CD14-positive monocyte (primary cell): ENCODE results near the gene REEP1. TPM values are rescaled to one million over a fixed set of nuclear protein-coding genes. Genes with fewer than 3 reads are reported as not detected.

Experiments
- DNase-seq, 3 donors: peaks; one replicate each; pipeline ENCODE4 v3.0.0-alpha.2; 2011 to 2022
- H2AFZ ChIP-seq: 2 replicates; pipeline ENCODE4 v1.6.0; 2012; ENCODE audit warnings: mild to moderate bottlenecking, low read depth, low read length, inconsistent platforms; ENCODE audit not compliant: insufficient read depth, poor library complexity, severe bottlenecking
- H3K27ac ChIP-seq, 2 donors: 1 replicate in 1 of 2; 2 replicates in 1 of 2; pipeline ENCODE4 v1.5.1; 2012 to 2013; ENCODE audit warnings: low read length in 2 of 2, control low read depth in 1 of 2, inconsistent platforms in 1 of 2, low read depth in 1 of 2, mild to moderate bottlenecking in 1 of 2
- H3K27me3 ChIP-seq, 2 donors: one replicate each; pipeline versions ENCODE4 v1.6.0 to v1.6.1; 2011 to 2013; ENCODE audit warnings: low read length in 2 of 2; ENCODE audit not compliant: control insufficient read depth in 2 of 2, insufficient read depth in 2 of 2
- H3K36me3 ChIP-seq, 2 donors: replicated peaks in 1 of 2; 1 replicate in 1 of 2; 2 replicates in 1 of 2; pipeline versions ENCODE4 v1.5.1 to v1.6.1; 2012 to 2013; ENCODE audit warnings: low read length in 2 of 2, control low read depth in 1 of 2, inconsistent platforms in 1 of 2, mild to moderate bottlenecking in 1 of 2; ENCODE audit not compliant: insufficient read depth in 2 of 2, control insufficient read depth in 1 of 2
- H3K4me1 ChIP-seq, 2 donors: 1 replicate in 1 of 2; 2 replicates in 1 of 2; pipeline versions ENCODE4 v1.5.1 to v1.6.1; 2012 to 2013; ENCODE audit warnings: low read length in 2 of 2, control low read depth in 1 of 2, inconsistent platforms in 1 of 2, mild to moderate bottlenecking in 1 of 2, moderate library complexity in 1 of 2; ENCODE audit not compliant: insufficient read depth in 2 of 2, control insufficient read depth in 1 of 2
- H3K4me2 ChIP-seq: replicated peaks from 2 replicates; pipeline ENCODE3; 2012; ENCODE audit warnings: low read length, moderate library complexity, mild to moderate bottlenecking; ENCODE audit not compliant: poor library complexity, severe bottlenecking; ENCODE audit errors: extremely low read depth
- H3K4me3 ChIP-seq, 3 experiments: fragments of 200-600 bp in 1 of 3; sonication (generic) in 1 of 3; replicated peaks in 1 of 3; 1 replicate in 2 of 3; 2 replicates in 1 of 3; pipeline ENCODE4 v1.5.1; 2011 to 2013; ENCODE audit warnings: low read length in 3 of 3, mild to moderate bottlenecking in 3 of 3, control low read depth in 2 of 3, low read depth in 2 of 3, inconsistent platforms in 1 of 3, moderate library complexity in 1 of 3
- H3K79me2 ChIP-seq: 2 replicates; pipeline ENCODE4 v1.6.0; 2012; ENCODE audit warnings: mild to moderate bottlenecking, control low read depth, inconsistent platforms, low read length, moderate library complexity; ENCODE audit not compliant: insufficient read depth
- H3K9ac ChIP-seq: 2 replicates; pipeline ENCODE4 v1.6.0; 2017; ENCODE audit warnings: low read length, mild to moderate bottlenecking; ENCODE audit not compliant: insufficient read depth, poor library complexity, severe bottlenecking
- H3K9me3 ChIP-seq, 2 donors: replicated peaks in 1 of 2; 1 replicate in 1 of 2; 2 replicates in 1 of 2; pipeline versions ENCODE4 v1.5.1 to v1.6.1; 2012 to 2013; ENCODE audit warnings: low read length in 2 of 2, control low read depth in 1 of 2; ENCODE audit not compliant: control insufficient read depth in 1 of 2, insufficient read depth in 1 of 2
- H4K20me1 ChIP-seq: 2 replicates; pipeline ENCODE4 v1.6.0; 2012; ENCODE audit warnings: mild to moderate bottlenecking, low read length, control low read depth, moderate library complexity; ENCODE audit not compliant: insufficient read depth
- H3K27ac Mint-ChIP-seq, 7 donors: one replicate each; pipeline ENCODE4 v1.8.0; 2020; ENCODE audit warnings: mild to moderate bottlenecking in 7 of 7, mixed read lengths in 7 of 7, moderate library complexity in 6 of 7, inconsistent platforms in 2 of 7
- H3K27me3 Mint-ChIP-seq, 3 donors: one replicate each; pipeline ENCODE4 v1.8.0; 2021 to 2022; ENCODE audit warnings: low read depth in 3 of 3, mild to moderate bottlenecking in 3 of 3, mixed read lengths in 3 of 3, moderate library complexity in 3 of 3, inconsistent platforms in 1 of 3
- H3K36me3 Mint-ChIP-seq, 2 donors: one replicate each; pipeline ENCODE4 v1.8.0; 2020; ENCODE audit warnings: mixed read lengths in 2 of 2, inconsistent platforms in 1 of 2, mild to moderate bottlenecking in 1 of 2
- H3K4me1 Mint-ChIP-seq: one replicate; pipeline ENCODE4 v1.8.0; 2020; ENCODE audit warnings: mild to moderate bottlenecking, mixed read lengths
- H3K4me3 Mint-ChIP-seq, 2 donors: one replicate each; pipeline ENCODE4 v1.8.0; 2020; ENCODE audit warnings: mild to moderate bottlenecking in 2 of 2, mixed read lengths in 2 of 2, moderate library complexity in 1 of 2
- H3K9me3 Mint-ChIP-seq, 7 donors: one replicate each; pipeline ENCODE4 v1.8.0; 2020 to 2022; ENCODE audit warnings: mixed read lengths in 7 of 7, mild to moderate bottlenecking in 6 of 7, moderate library complexity in 6 of 7, inconsistent platforms in 2 of 7
- CTCF ChIP-seq: fragments of 200-600 bp; IDR thresholded peaks from one replicate; pipeline ENCODE4 v1.8.0; 2022; ENCODE audit warnings: antibody characterized with exemption, mild to moderate bottlenecking
- WGBS: methylation state at CpG from one replicate; pipeline ENCODE4 v1.1.5; 2013; ENCODE audit warnings: missing lambda C conversion rate; ENCODE audit not compliant: insufficient coverage; 5-methylcytosine and 5-hydroxymethylcytosine counted together
- intact Hi-C, 2 donors: fragments of 100-400 bp; cut with micrococcal nuclease; formaldehyde crosslinking; loops; one replicate each; pipeline versions ENCODE4 v1.15.0 to v1.15.1; 2023
- polyA plus RNA-seq, 3 donors: library from polyadenylated mRNA; depleted of rRNA in 1 of 3; unstranded in 2 of 3; stranded (reverse) in 1 of 3; fragments of 300-500 nt in 2 of 3; fragments of >200 nt in 1 of 3; fragmentation: Illumina TruSeq in 2 of 3; gene quantifications; 1 replicate in 2 of 3; 2 replicates in 1 of 3; pipeline ENCODE4 v1.2.3, GENCODE V29; 2012 to 2021

Gene REEP1
- polyA plus RNA-seq, 3 donors = not detected

DNA sequence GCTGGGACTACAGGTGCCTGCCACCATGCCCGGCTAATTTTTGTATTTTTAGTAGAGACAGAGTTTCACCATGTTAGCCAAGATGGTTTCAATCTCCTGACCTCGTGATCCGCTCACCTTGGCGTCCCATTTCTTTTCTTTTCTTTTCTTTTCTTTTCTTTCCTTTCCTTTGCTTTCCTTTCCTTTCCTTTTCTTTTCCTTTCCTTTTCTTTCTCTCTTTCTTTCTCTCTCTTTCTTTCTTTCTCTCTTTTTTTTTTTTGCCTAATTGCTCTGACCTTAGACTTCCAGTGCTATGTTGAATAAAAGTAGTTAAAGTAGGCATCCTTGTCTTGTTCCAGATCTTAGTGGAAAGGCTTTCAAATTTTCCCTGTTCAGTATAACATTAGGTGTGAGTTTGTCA is 41.0 kb upstream of the REEP1 start:
- no CpG with 5 or more reads among the region's 4 CpGs for WGBS

GRCh38 chr2:86375623-86376022 is 38.2 kb upstream of the REEP1 start:
- no peak overlapping the region for H3K27ac Mint-ChIP-seq
- Histone ChIP-seq H3K4me3 (no peak overlapping the region), H3K27me3 (no peaks in the 10 kb centered on the region), H3K9me3 (peaks cover 0 to under 1% of the 10 kb centered on the region in 2 donors), H2AFZ (no peak overlapping the region), H3K27ac (no peak overlapping the region), H3K79me2 (no peaks in the 10 kb centered on the region), H4K20me1 (no peaks in the 10 kb centered on the region), H3K36me3 (no peaks in the 10 kb centered on the region), H3K9ac (no peak overlapping the region), H3K4me2 (no peak overlapping the region), H3K4me1 (peaks cover 6% of the 10 kb centered on the region in 2 donors)
- TF ChIP-seq CTCF = no peak
- H3K36me3 Mint-ChIP-seq = no peaks in the 10 kb centered on the region
- no peak for DNase-seq
- WGBS = no CpG with 5 or more reads among the region's 1 CpG
- intact Hi-C loops = no loop called here
- no peak overlapping the region for H3K4me3 Mint-ChIP-seq
- peaks cover 6 to 16% (median 12%) of the 10 kb centered on the region in 3 donors for H3K27me3 Mint-ChIP-seq
- H3K9me3 Mint-ChIP-seq = peaks cover 0 to 3% (median 1%) of the 10 kb centered on the region in 7 donors
- H3K4me1 Mint-ChIP-seq = peaks cover 14% of the 10 kb centered on the region

More for the DNA sequence above, 41.0 kb upstream of the REEP1 start:
- H3K9me3 Mint-ChIP-seq = peaks cover 0 to 6% (median 0%) of the 10 kb centered on the region in 7 donors
- Histone ChIP-seq H3K27ac (no peak overlapping the region), H3K9ac (no peak overlapping the region), H4K20me1 (no peaks in the 10 kb centered on the region), H3K36me3 (no peaks in the 10 kb centered on the region), H3K27me3 (no peaks in the 10 kb centered on the region), H2AFZ (no peak overlapping the region), H3K9me3 (no peaks in the 10 kb centered on the region), H3K4me1 (no peaks in the 10 kb centered on the region), H3K79me2 (no peaks in the 10 kb centered on the region), H3K4me2 (no peak overlapping the region), H3K4me3 (no peak overlapping the region)
- DNase-seq = no peak
- H3K4me1 Mint-ChIP-seq = no peaks in the 10 kb centered on the region
- intact Hi-C loops = no loop called here
- no peak overlapping the region for H3K27ac Mint-ChIP-seq
- no peaks in the 10 kb centered on the region for H3K36me3 Mint-ChIP-seq
- no peak for TF ChIP-seq CTCF
- H3K4me3 Mint-ChIP-seq = no peak overlapping the region
- H3K27me3 Mint-ChIP-seq = peaks cover 6 to 12% (median 12%) of the 10 kb centered on the region in 3 donors
